Astrocyte (in vitro differentiated cells and primary cell): Measurements from ENCODE around the gene PDZD2. TPM values are rescaled to one million over a fixed set of nuclear protein-coding genes. Genes with fewer than 3 reads are reported as not detected.

Experiments used
- DNase-seq: peaks from one replicate; pipeline ENCODE4 v3.0.0-alpha.2; 2010; ENCODE audit warnings: low read depth
- FAIRE-seq: peaks from 2 replicates; lab custom pipeline; 2011; peaks lifted over from hg19 to GRCh38; lab: Jason Lieb, UNC
- H2AFZ ChIP-seq: 2 replicates; pipeline ENCODE4 v1.6.0; 2012; ENCODE audit warnings: low read depth, low read length, inconsistent platforms
- H3K27ac ChIP-seq: 2 replicates; pipeline ENCODE4 v1.5.1; 2011; ENCODE audit warnings: low read depth, low read length, inconsistent platforms
- H3K27me3 ChIP-seq: 2 replicates; pipeline ENCODE4 v1.6.0; 2011; ENCODE audit warnings: low read length, inconsistent platforms; ENCODE audit not compliant: insufficient read depth
- H3K36me3 ChIP-seq: 2 replicates; pipeline ENCODE4 v1.5.1; 2011; ENCODE audit warnings: low read length, inconsistent platforms; ENCODE audit not compliant: insufficient read depth
- H3K4me1 ChIP-seq: 2 replicates; pipeline ENCODE4 v1.5.1; 2011; ENCODE audit warnings: low read length, inconsistent platforms; ENCODE audit not compliant: insufficient read depth
- H3K4me2 ChIP-seq: 2 replicates; pipeline ENCODE4 v1.6.0; 2012; ENCODE audit warnings: low read length, inconsistent platforms
- H3K4me3 ChIP-seq: 2 replicates; pipeline ENCODE4 v1.5.1; 2011; ENCODE audit warnings: low read depth, mild to moderate bottlenecking, low read length, inconsistent platforms; ENCODE audit not compliant: insufficient read depth
- H3K79me2 ChIP-seq: 2 replicates; pipeline ENCODE4 v1.6.0; 2012; ENCODE audit warnings: mild to moderate bottlenecking, low read length, inconsistent platforms; ENCODE audit not compliant: insufficient read depth
- H3K9ac ChIP-seq: 2 replicates; pipeline ENCODE4 v1.6.0; 2012; ENCODE audit warnings: mild to moderate bottlenecking, low read length, inconsistent platforms
- H3K9me3 ChIP-seq: 2 replicates; pipeline ENCODE4 v1.5.1; 2012; ENCODE audit warnings: low read depth, mild to moderate bottlenecking, low read length, inconsistent platforms; ENCODE audit not compliant: insufficient read depth
- H4K20me1 ChIP-seq: 2 replicates; pipeline ENCODE4 v1.6.0; 2012; ENCODE audit warnings: low read length, inconsistent platforms; ENCODE audit not compliant: insufficient read depth
- H3K27ac Mint-ChIP-seq: one replicate; pipeline ENCODE4 v1.8.0; 2021; ENCODE audit warnings: mild to moderate bottlenecking, mixed read lengths; ENCODE audit not compliant: unreplicated experiment
- H3K27me3 Mint-ChIP-seq: one replicate; pipeline ENCODE4 v1.8.0; 2021; ENCODE audit warnings: low read depth, mixed read lengths; ENCODE audit not compliant: unreplicated experiment
- H3K36me3 Mint-ChIP-seq: one replicate; pipeline ENCODE4 v1.8.0; 2021; ENCODE audit warnings: low read depth, mixed read lengths; ENCODE audit not compliant: unreplicated experiment
- H3K4me1 Mint-ChIP-seq: one replicate; pipeline ENCODE4 v1.8.0; 2021; ENCODE audit warnings: low read depth, mixed read lengths; ENCODE audit not compliant: unreplicated experiment
- H3K4me3 Mint-ChIP-seq: one replicate; pipeline ENCODE4 v1.8.0; 2021; ENCODE audit warnings: mild to moderate bottlenecking, moderate library complexity, mixed read lengths; ENCODE audit not compliant: unreplicated experiment
- H3K9me3 Mint-ChIP-seq: one replicate; pipeline ENCODE4 v1.8.0; 2021; ENCODE audit warnings: mild to moderate bottlenecking, mixed read lengths; ENCODE audit not compliant: unreplicated experiment
- CTCF ChIP-seq: IDR thresholded peaks from 2 replicates; pipeline ENCODE4 v1.5.1; 2011; ENCODE audit warnings: low read depth, mild to moderate bottlenecking, inconsistent platforms, low read length, moderate library complexity; ENCODE audit not compliant: insufficient read depth
- EZH2 ChIP-seq: IDR thresholded peaks from 2 replicates; pipeline ENCODE4 v1.6.1; 2012; ENCODE audit warnings: mild to moderate bottlenecking, low read length, inconsistent platforms; ENCODE audit not compliant: insufficient read depth
- total RNA-seq: library from RNA; stranded (reverse); gene quantifications from 2 replicates; pipeline ENCODE4 v1.2.1, GENCODE V29; 2021

Gene PDZD2
- total RNA-seq, 1 donor from 2014 or later = 10.3 TPM

GRCh38 chr5:31645420-31646081 is 6.6 kb downstream of the PDZD2 start:
- Mint-ChIP-seq H3K4me1 (no peaks in the 10 kb centered on the region), H3K9me3 (no peaks in the 10 kb centered on the region), H3K4me3 (no peak overlapping the region), H3K36me3 (no peaks in the 10 kb centered on the region), H3K27me3 (peaks cover 18% of the 10 kb centered on the region), H3K27ac (no peak overlapping the region)
- DNase-seq = no peak
- H3K9ac ChIP-seq = no peak overlapping the region
- no peak overlapping the region for H3K4me2 ChIP-seq
- no peaks in the 10 kb centered on the region for H4K20me1 ChIP-seq
- no peak overlapping the region for H3K27ac ChIP-seq
- no peak for FAIRE-seq
- H3K27me3 ChIP-seq = peaks cover 20% of the 10 kb centered on the region
- no peaks in the 10 kb centered on the region for H3K4me1 ChIP-seq
- H3K36me3 ChIP-seq = no peaks in the 10 kb centered on the region
- no peak overlapping the region for H2AFZ ChIP-seq
- H3K79me2 ChIP-seq = no peaks in the 10 kb centered on the region
- H3K4me3 ChIP-seq = no peak overlapping the region
- H3K9me3 ChIP-seq = no peaks in the 10 kb centered on the region
- TF ChIP-seq CTCF = no peak
- no peak for TF ChIP-seq EZH2

- Histone ChIP-seq H3K9ac (no peak overlapping the region), H4K20me1 (no peaks in the 10 kb centered on the region), H3K36me3 (no peaks in the 10 kb centered on the region), H3K27ac (no peak overlapping the region), H3K4me2 (no peak overlapping the region), H3K4me1 (no peaks in the 10 kb centered on the region), H3K79me2 (no peaks in the 10 kb centered on the region), H3K9me3 (no peaks in the 10 kb centered on the region), H3K4me3 (no peak overlapping the region), H2AFZ (no peak overlapping the region), H3K27me3 (peaks cover 6% of the 10 kb centered on the region)
- no peak overlapping the region for H3K27ac Mint-ChIP-seq
- DNase-seq (no peak), FAIRE-seq (no peak)
- peaks cover 18% of the 10 kb centered on the region for H3K27me3 Mint-ChIP-seq
- no peaks in the 10 kb centered on the region for H3K36me3 Mint-ChIP-seq
- TF ChIP-seq CTCF (no peak), EZH2 (no peak)
- no peaks in the 10 kb centered on the region for H3K4me1 Mint-ChIP-seq
- no peak overlapping the region for H3K4me3 Mint-ChIP-seq
- H3K9me3 Mint-ChIP-seq = no peaks in the 10 kb centered on the region
These were observed 9.4 kb downstream of the PDZD2 start for GRCh38 chr5:31648326-31648725.

GRCh38 chr5:31651241-31651640 is 12.3 kb downstream of the PDZD2 start:
- H3K79me2 ChIP-seq = no peaks in the 10 kb centered on the region
- Mint-ChIP-seq H3K27me3 (peaks cover 20% of the 10 kb centered on the region), H3K9me3 (peaks cover 1% of the 10 kb centered on the region), H3K27ac (no peak overlapping the region), H3K4me3 (no peak overlapping the region), H3K36me3 (no peaks in the 10 kb centered on the region), H3K4me1 (no peaks in the 10 kb centered on the region)
- DNase-seq (no peak), FAIRE-seq (no peak)
- H3K27ac ChIP-seq = no peak overlapping the region
- TF ChIP-seq CTCF = no peak
- no peak for TF ChIP-seq EZH2
- H3K27me3 ChIP-seq = peaks cover 12% of the 10 kb centered on the region
- H3K9me3 ChIP-seq = no peaks in the 10 kb centered on the region
- no peaks in the 10 kb centered on the region for H4K20me1 ChIP-seq
- H3K36me3 ChIP-seq = no peaks in the 10 kb centered on the region
- H3K9ac ChIP-seq = no peak overlapping the region
- H3K4me3 ChIP-seq = no peak overlapping the region
- H2AFZ ChIP-seq = no peak overlapping the region
- H3K4me1 ChIP-seq = no peaks in the 10 kb centered on the region
- no peak overlapping the region for H3K4me2 ChIP-seq
